ENCODE data around the gene PIK3C3.

PIK3C3 gene

GRCh38 chr18:42126586-42126985 is 171.6 kb downstream of the PIK3C3 start:
- H3K27ac ChIP-seq: no peak overlapping the region
- TF ChIP-seq, protein P1, sequence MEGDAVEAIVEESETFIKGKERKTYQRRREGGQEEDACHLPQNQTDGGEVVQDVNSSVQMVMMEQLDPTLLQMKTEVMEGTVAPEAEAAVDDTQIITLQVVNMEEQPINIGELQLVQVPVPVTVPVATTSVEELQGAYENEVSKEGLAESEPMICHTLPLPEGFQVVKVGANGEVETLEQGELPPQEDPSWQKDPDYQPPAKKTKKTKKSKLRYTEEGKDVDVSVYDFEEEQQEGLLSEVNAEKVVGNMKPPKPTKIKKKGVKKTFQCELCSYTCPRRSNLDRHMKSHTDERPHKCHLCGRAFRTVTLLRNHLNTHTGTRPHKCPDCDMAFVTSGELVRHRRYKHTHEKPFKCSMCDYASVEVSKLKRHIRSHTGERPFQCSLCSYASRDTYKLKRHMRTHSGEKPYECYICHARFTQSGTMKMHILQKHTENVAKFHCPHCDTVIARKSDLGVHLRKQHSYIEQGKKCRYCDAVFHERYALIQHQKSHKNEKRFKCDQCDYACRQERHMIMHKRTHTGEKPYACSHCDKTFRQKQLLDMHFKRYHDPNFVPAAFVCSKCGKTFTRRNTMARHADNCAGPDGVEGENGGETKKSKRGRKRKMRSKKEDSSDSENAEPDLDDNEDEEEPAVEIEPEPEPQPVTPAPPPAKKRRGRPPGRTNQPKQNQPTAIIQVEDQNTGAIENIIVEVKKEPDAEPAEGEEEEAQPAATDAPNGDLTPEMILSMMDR (conservative IDR thresholded peaks at IDR 0.05): no peak

- TF ChIP-seq, protein P1 (conservative IDR thresholded peaks at IDR 0.05): no peak
- H3K27ac ChIP-seq: 0 out of 2 replicates have a peak overlapping the region, but pooled peaks have one; percentile 3
Observed at GRCh38 chr18:42131066-42131929, 176.3 kb downstream of the PIK3C3 start.

DNA sequence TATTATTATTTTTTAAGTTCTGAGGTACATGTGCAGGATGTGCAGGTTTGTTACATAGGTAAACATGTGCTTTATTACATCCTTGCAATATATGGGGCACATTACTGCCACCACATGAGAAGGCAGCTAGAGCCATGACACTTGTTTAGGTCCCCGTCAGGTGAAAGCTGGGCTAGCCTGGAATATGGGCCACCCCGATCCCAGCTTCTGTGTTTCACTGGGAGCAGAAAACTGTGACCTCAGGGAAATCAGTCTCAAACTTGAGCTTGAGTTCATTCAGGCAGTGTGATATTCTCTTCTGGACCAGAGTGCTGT is 176.9 kb downstream of the PIK3C3 start:
- no peak overlapping the region for H3K27ac ChIP-seq
- TF ChIP-seq, protein P1 (conservative IDR thresholded peaks at IDR 0.05): no peak
